GM13976 (cell line): ENCODE measurements around the gene SLC9A8.
"Not testable (repeated sequence)": the region's sequence is repeated elsewhere in the genome, so short reads cannot be mapped to it uniquely, and the experiment has no call there.

Experiments
- DNase-seq: peaks from one replicate; pipeline ENCODE4 v3.0.0; 2012; ENCODE audit warnings: low spot score
- CTCF ChIP-seq: IDR thresholded peaks from 2 replicates; pipeline ENCODE4 v1.5.1; 2012; ENCODE audit warnings: borderline replicate concordance, mild to moderate bottlenecking; ENCODE audit not compliant: insufficient read depth; ENCODE audit errors: extremely low read depth, missing control alignments, control extremely low read depth
- in situ Hi-C: fragments of 300-500 bp; cut with MboI; formaldehyde crosslinking; loops from one replicate; pipeline ENCODE4 v1.12.0; 2022; ENCODE audit warnings: low sequenced_read_pairs, mixed read lengths, inconsistent platforms; ENCODE audit not compliant: unreplicated experiment

Gene SLC9A8

GRCh38 chr20:49768204-49769047 lies 44.2 kb upstream of the SLC9A8 start:
- in situ Hi-C loops = no loop called here
- DNase-seq = no peak
- TF ChIP-seq CTCF = no peak

GRCh38 chr20:49769048-49769581 lies 43.5 kb upstream of the SLC9A8 start:
- DNase-seq = no peak
- TF ChIP-seq CTCF = no peak
- in situ Hi-C loops = no loop called here

- DNase-seq = no peak
- in situ Hi-C loops = no loop called here
- no peak for TF ChIP-seq CTCF
These were observed 42.0 kb upstream of the SLC9A8 start for GRCh38 chr20:49770634-49771033.

- in situ Hi-C loops, DNase-seq: not testable (repeated sequence)
These were observed 38.4 kb upstream of the SLC9A8 start for GRCh38 chr20:49774213-49774612.

- in situ Hi-C loops = no loop called here
- TF ChIP-seq CTCF = no peak
- no peak for DNase-seq
These were observed 37.4 kb upstream of the SLC9A8 start for GRCh38 chr20:49775229-49775693.

GRCh38 chr20:49779972-49780371 lies 32.7 kb upstream of the SLC9A8 start:
- in situ Hi-C loops = no loop called here
- no peak for DNase-seq
- TF ChIP-seq CTCF = no peak

- no peak for DNase-seq
- TF ChIP-seq CTCF = no peak
- in situ Hi-C loops = no loop called here
These were observed 31.0 kb upstream of the SLC9A8 start for GRCh38 chr20:49781676-49782075.

GRCh38 chr20:49782439-49782838 lies 30.2 kb upstream of the SLC9A8 start:
- DNase-seq, in situ Hi-C loops: not testable (repeated sequence)

- in situ Hi-C loops, DNase-seq: not testable (repeated sequence)
These were observed 29.3 kb upstream of the SLC9A8 start for GRCh38 chr20:49783021-49783995.
